ENCODE data around the gene CISD3.

- TF ChIP-seq EZH2 (IDR thresholded peaks at IDR 0.05) = no peak
- TF ChIP-seq FOXP2 (optimal IDR thresholded peaks at IDR 0.05; ENCODE audit: control extremely low read depth, extremely low read length, insufficient read depth) = no peak
Observed at GRCh38 chr17:38710985-38711384, 19.2 kb upstream of the CISD3 start.

Measured in SK-N-MC (cell line).